Glutamatergic neuron (in vitro differentiated cells): ENCODE results near the gene LSM14B. TPM values are rescaled to one million over a fixed set of nuclear protein-coding genes. Genes with fewer than 3 reads are reported as not detected.
"Not testable (repeated sequence)": the region's sequence is repeated elsewhere in the genome, so short reads cannot be mapped to it uniquely, and the experiment has no call there.

ENCODE experiments used
- DNase-seq: peaks from one replicate; pipeline ENCODE4 v3.0.0; 2022
- H3K27ac Mint-ChIP-seq: one replicate; pipeline ENCODE4 v1.8.0; 2020; ENCODE audit warnings: mild to moderate bottlenecking, mixed read lengths, inconsistent platforms; ENCODE audit not compliant: unreplicated experiment
- H3K27me3 Mint-ChIP-seq: one replicate; pipeline ENCODE4 v1.8.0; 2020; ENCODE audit warnings: mild to moderate bottlenecking, moderate library complexity, mixed read lengths, inconsistent platforms; ENCODE audit not compliant: unreplicated experiment
- H3K36me3 Mint-ChIP-seq: one replicate; pipeline ENCODE4 v1.8.0; 2020; ENCODE audit warnings: mild to moderate bottlenecking, mixed read lengths, inconsistent platforms; ENCODE audit not compliant: unreplicated experiment
- H3K4me1 Mint-ChIP-seq: one replicate; pipeline ENCODE4 v1.8.0; 2020; ENCODE audit warnings: mild to moderate bottlenecking, low read depth, mixed read lengths, inconsistent platforms; ENCODE audit not compliant: unreplicated experiment
- H3K4me3 Mint-ChIP-seq: one replicate; pipeline ENCODE4 v1.8.0; 2020; ENCODE audit warnings: mild to moderate bottlenecking, mixed read lengths, inconsistent platforms; ENCODE audit not compliant: unreplicated experiment
- H3K9me3 Mint-ChIP-seq: one replicate; pipeline ENCODE4 v1.8.0; 2020; ENCODE audit warnings: mild to moderate bottlenecking, moderate library complexity, mixed read lengths, inconsistent platforms; ENCODE audit not compliant: unreplicated experiment
- total RNA-seq: library from RNA; stranded (reverse); fragmentation: NEBNext Ultra II Directional; extraction: Animal tissue kit (Norgen Biotek cat#: 25700); gene quantifications from one replicate; pipeline ENCODE4 v1.2.1, GENCODE V29; 2021; ENCODE audit not compliant: unreplicated experiment
- TF ChIP-seq, protein P1 (sequence below): fragments of 200-600 bp; sonication (generic); IDR thresholded peaks from one replicate; pipeline ENCODE4 v1.5.0; 2021; ENCODE audit not compliant: partially characterized antibody, unreplicated experiment

LSM14B gene
- total RNA-seq, 1 donor from 2014 or later = 73.6 TPM

DNA sequence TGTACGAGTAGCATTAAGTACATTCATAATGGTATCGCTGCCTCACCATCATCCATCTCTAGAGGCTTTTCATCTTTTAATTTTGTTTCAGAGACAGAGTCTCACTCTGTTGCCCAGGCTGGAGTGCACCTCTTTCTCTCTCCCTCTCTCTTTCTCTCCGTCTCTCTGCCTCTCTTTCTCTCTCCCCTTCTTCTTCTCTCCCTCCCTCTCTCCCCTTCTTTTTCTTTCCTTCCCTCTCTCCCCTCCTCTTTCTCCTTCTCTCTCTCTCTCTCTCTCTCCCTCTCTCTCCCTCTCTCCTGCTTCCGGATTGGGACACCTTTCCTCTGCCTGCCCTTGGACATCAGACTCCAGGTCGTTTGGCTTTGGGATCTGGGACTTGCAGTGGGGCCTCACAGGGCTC is 39.0 kb upstream of the LSM14B start:
- TF ChIP-seq, protein P1, sequence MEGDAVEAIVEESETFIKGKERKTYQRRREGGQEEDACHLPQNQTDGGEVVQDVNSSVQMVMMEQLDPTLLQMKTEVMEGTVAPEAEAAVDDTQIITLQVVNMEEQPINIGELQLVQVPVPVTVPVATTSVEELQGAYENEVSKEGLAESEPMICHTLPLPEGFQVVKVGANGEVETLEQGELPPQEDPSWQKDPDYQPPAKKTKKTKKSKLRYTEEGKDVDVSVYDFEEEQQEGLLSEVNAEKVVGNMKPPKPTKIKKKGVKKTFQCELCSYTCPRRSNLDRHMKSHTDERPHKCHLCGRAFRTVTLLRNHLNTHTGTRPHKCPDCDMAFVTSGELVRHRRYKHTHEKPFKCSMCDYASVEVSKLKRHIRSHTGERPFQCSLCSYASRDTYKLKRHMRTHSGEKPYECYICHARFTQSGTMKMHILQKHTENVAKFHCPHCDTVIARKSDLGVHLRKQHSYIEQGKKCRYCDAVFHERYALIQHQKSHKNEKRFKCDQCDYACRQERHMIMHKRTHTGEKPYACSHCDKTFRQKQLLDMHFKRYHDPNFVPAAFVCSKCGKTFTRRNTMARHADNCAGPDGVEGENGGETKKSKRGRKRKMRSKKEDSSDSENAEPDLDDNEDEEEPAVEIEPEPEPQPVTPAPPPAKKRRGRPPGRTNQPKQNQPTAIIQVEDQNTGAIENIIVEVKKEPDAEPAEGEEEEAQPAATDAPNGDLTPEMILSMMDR = no peak

DNA sequence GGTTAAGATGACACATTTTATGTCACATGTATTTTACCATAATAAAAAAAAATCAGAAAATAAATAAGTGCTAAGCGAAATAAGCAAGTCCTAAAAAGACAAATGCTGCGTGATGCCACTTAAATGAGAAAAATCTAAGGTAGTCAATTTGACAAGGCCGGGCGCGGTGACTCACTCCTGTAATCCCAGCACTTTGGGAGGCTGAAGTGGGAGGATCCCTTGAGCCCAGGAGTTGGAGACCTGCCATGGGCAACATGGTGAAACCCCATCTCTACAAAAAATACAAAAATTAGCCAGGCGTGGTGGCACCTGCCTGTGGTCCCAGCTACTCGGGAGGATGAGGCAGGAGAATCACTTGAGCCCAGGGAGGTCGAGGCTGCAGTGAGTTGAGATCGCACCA is 38.1 kb upstream of the LSM14B start:
- H3K27ac Mint-ChIP-seq, H3K4me3 Mint-ChIP-seq, H3K36me3 Mint-ChIP-seq, H3K9me3 Mint-ChIP-seq, DNase-seq, H3K27me3 Mint-ChIP-seq, H3K4me1 Mint-ChIP-seq: not testable (repeated sequence)

More for the DNA sequence above, 39.0 kb upstream of the LSM14B start:
- no peak overlapping the region for H3K4me3 Mint-ChIP-seq
- no peaks in the 10 kb centered on the region for H3K4me1 Mint-ChIP-seq
- peaks cover 9% of the 10 kb centered on the region for H3K9me3 Mint-ChIP-seq
- H3K36me3 Mint-ChIP-seq = peaks cover 11% of the 10 kb centered on the region
- peaks cover 6% of the 10 kb centered on the region for H3K27me3 Mint-ChIP-seq
- H3K27ac Mint-ChIP-seq = no peak overlapping the region
- no peak for DNase-seq

DNA sequence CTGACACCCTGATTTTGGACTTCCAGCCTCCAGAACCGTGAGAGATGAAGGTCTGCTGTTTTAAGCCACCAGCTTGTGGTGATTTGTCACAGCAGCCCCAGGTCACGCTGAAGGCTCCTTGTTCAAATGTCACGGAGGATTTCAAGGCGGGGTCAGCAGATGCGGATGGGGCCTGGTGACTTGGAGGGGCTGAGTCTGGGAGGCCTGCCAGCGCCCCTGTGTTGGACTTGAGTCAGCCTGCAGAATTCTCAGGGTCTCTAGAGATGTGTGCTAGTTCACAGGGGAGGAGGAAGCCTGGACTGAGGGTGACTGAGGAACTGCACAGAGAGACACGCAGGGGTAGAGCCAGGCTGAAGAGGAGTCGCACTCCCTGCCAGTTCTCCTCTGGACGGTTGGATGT is 37.1 kb upstream of the LSM14B start:
- Mint-ChIP-seq H3K27me3 (peaks cover 3% of the 10 kb centered on the region), H3K9me3 (peaks cover 9% of the 10 kb centered on the region), H3K27ac (no peak overlapping the region), H3K4me1 (no peaks in the 10 kb centered on the region), H3K4me3 (no peak overlapping the region), H3K36me3 (peaks cover 5% of the 10 kb centered on the region)
- no peak for DNase-seq
- TF ChIP-seq, protein P1 = no peak

DNA sequence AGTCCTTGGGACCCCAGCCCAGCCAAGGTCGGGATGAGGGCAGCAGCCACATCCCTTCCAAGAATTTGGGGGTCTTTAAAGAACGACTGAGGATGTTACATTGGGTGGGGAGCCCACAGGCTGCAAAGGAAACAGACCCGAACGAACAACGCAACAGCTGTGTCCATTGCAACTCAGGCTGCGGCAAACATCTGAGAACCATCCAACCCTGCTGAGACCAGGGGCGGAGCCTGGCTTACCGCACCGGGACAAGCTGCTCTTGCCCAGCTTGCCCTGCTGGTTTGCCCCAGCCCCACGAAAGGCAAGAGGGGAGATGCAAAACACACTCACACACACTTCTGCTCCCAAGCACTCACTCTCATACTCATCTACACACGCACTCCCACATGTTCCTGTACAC is 35.0 kb upstream of the LSM14B start:
- Mint-ChIP-seq H3K4me3 (no peak overlapping the region), H3K27ac (no peak overlapping the region), H3K9me3 (peaks cover 3% of the 10 kb centered on the region), H3K4me1 (no peaks in the 10 kb centered on the region), H3K36me3 (peaks cover 6% of the 10 kb centered on the region), H3K27me3 (no peaks in the 10 kb centered on the region)
- no peak for DNase-seq
- TF ChIP-seq, protein P1 = no peak

DNA sequence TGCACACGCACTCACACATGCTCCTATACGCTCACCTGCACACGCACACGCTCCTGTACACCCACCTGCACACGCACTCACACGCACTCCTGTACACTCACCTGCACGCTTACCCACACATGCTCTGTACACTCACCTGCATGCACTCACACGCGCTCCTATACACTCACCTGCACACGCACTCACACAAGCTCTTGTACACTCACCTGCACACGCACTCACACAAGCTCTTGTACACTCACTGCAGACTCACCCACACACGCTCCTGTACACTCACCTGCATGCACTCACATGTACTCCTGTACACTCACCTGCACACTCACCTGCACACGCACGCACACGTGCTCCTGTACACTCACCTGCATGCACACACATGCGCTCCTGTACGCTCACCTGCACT is 34.6 kb upstream of the LSM14B start:
- H3K4me1 Mint-ChIP-seq = no peaks in the 10 kb centered on the region
- H3K36me3 Mint-ChIP-seq = peaks cover 6% of the 10 kb centered on the region
- DNase-seq = no peak
- H3K27me3 Mint-ChIP-seq = no peaks in the 10 kb centered on the region
- peaks cover 3% of the 10 kb centered on the region for H3K9me3 Mint-ChIP-seq
- H3K27ac Mint-ChIP-seq = no peak overlapping the region
- H3K4me3 Mint-ChIP-seq = no peak overlapping the region
- TF ChIP-seq, protein P1 = no peak
